ENCODE measurements around the gene EXOSC1. TPM values are rescaled to one million over a fixed set of nuclear protein-coding genes. Genes with fewer than 3 reads are reported as not detected.
"Not testable (repeated sequence)": the region's sequence is repeated elsewhere in the genome, so short reads cannot be mapped to it uniquely, and the experiment has no call there.

The EXOSC1 gene
- total RNA-seq, 4 donors from 2014 or later, result 13.9 to 33.0 (median 26.2) TPM

- 82 to 83% methylated on average over 4 of the region's 4 CpGs for WGBS, 2 donors
These were observed 34.4 kb downstream of the EXOSC1 start for GRCh38 chr10:97411406-97411805.

GRCh38 chr10:97408496-97408992 lies 37.3 kb downstream of the EXOSC1 start:
- intact Hi-C loops (cut with DNase I; ENCODE audit: low total_unique reads), result no loop called here
- no peak overlapping the region for H3K4me3 ChIP-seq (ENCODE audit: low read depth, poor library complexity, severe bottlenecking)
- DNase-seq (ENCODE audit: low spot score in 2 of 2), result no peak
- TF ChIP-seq POLR2A (IDR thresholded peaks at IDR 0.05), result no peak
- TF ChIP-seq CTCF (IDR thresholded peaks at IDR 0.05), result no peak
- WGBS, 2 donors, result 49 to 51% methylated on average over 10 of the region's 10 CpGs

More at GRCh38 chr10:97411406-97411805, 34.4 kb downstream of the EXOSC1 start:
- no peak overlapping the region for H3K4me3 ChIP-seq (ENCODE audit: low read depth, poor library complexity, severe bottlenecking)
- DNase-seq (ENCODE audit: low spot score in 2 of 2), result no peak
- no peak for TF ChIP-seq POLR2A (IDR thresholded peaks at IDR 0.05)
- no peak for TF ChIP-seq CTCF (IDR thresholded peaks at IDR 0.05)
- intact Hi-C loops (cut with DNase I; ENCODE audit: low total_unique reads), result no loop called here

- no peak for DNase-seq (ENCODE audit: low spot score in 2 of 2)
- intact Hi-C loops (cut with DNase I; ENCODE audit: low total_unique reads), result no loop called here
- TF ChIP-seq POLR2A (IDR thresholded peaks at IDR 0.05), result no peak
- no peak for TF ChIP-seq CTCF (IDR thresholded peaks at IDR 0.05)
- WGBS, 2 donors, result 70 to 83% methylated on average over 2 of the region's 2 CpGs
- no peak overlapping the region for H3K4me3 ChIP-seq (ENCODE audit: low read depth, poor library complexity, severe bottlenecking)
These were observed 37.9 kb downstream of the EXOSC1 start for GRCh38 chr10:97407952-97408248.

GRCh38 chr10:97407211-97407951 lies 38.4 kb downstream of the EXOSC1 start:
- WGBS, 2 donors, result 6 to 8% methylated on average over 10 of the region's 10 CpGs
- intact Hi-C loops (cut with DNase I; ENCODE audit: low total_unique reads), result no loop called here
- peak in 1 of 3 donors; percentile 56 for TF ChIP-seq CTCF (IDR thresholded peaks at IDR 0.05)
- no peak for TF ChIP-seq POLR2A (IDR thresholded peaks at IDR 0.05)
- peak in 1 of 2 donors; percentile 88 for DNase-seq (ENCODE audit: low spot score in 2 of 2)
- H3K4me3 ChIP-seq (ENCODE audit: low read depth, poor library complexity, severe bottlenecking), result no peak overlapping the region

- H3K4me3 ChIP-seq (ENCODE audit: low read depth, poor library complexity, severe bottlenecking); intact Hi-C loops (cut with DNase I; ENCODE audit: low total_unique reads); DNase-seq (ENCODE audit: low spot score in 2 of 2): not testable (repeated sequence)
- WGBS, 2 donors, result 52 to 63% methylated on average over 7 of the region's 7 CpGs
These were observed 39.3 kb downstream of the EXOSC1 start for GRCh38 chr10:97406483-97406882.

- no peak for DNase-seq (ENCODE audit: low spot score in 2 of 2)
- intact Hi-C loops (cut with DNase I; ENCODE audit: low total_unique reads), result no loop called here
- TF ChIP-seq CTCF (IDR thresholded peaks at IDR 0.05) (no peak), POLR2A (IDR thresholded peaks at IDR 0.05) (no peak)
- no peak overlapping the region for H3K4me3 ChIP-seq (ENCODE audit: low read depth, poor library complexity, severe bottlenecking)
- 77 to 82% methylated on average over 3 of the region's 3 CpGs for WGBS, 2 donors
These were observed 39.7 kb downstream of the EXOSC1 start for GRCh38 chr10:97406064-97406463.

Data from lower leg skin (tissue), 4 donors.